Fibroblast of skin of left biceps (primary cell): ENCODE results near the gene RBM7.

Experiments used
- DNase-seq, 2 experiments: peaks; one replicate each; pipeline ENCODE4 v3.0.0-alpha.2; 2013; ENCODE audit warnings: low read depth in 2 of 2

Gene RBM7

GRCh38 chr11:114396916-114397315 is 3.5 kb upstream of the RBM7 start:
- DNase-seq: no peak

DNA sequence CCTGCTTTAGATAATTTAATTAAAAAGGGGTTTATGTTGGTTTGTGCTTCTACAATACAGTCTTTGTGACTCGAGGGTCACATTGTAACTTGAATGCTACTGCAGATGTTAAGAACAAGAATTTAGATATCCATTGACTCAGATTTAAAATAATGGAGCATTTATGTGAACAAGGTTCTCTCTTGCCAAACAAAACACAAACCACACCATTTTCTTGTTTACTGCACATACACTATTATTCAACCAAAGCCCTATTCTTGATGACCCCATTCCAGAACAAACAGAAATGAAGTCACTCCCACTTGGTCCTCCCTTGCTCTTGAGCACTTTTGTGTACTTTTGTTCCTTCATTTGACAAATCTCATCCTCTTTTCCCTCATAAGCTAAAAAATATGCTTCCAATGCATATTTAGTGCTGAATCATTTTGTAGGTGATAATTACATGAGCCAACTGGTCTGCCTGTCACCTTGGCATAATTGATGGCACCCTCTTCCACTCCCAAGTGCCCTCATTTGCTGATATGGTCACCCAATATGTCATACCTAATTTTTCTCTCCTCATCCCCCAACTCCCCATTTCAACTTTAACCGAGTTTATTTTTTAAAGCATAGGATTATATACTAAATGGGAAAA is 3.0 kb upstream of the RBM7 start:
- no peak for DNase-seq

DNA sequence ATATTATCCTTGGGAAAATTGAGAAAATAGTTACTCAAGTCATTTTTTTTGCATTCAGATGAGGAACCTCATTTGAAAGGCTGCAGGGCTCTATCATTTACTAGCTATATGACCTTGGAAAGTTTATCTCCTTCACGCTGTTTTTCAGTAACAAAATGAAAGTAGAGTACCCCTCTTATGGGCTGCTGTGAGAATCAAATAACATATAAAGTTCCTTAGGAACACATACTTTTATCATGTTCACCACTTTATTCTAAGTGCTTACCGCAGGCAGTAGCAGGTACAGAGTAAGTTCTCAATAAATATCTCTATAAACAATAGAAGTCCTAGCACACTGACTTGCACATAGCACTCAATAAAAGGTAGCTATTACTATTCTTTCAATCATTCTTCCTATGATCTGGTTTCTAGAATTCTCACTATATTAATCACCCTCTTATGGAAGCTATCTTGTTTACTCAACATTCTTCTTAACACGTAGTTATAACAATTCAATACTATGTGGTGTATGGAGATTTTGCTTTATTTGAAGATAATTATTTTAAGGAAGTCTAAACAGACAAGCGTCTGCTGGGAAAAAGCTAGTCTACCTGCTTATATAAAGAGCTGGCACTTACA is 2.1 kb upstream of the RBM7 start:
- no peak for DNase-seq

DNA sequence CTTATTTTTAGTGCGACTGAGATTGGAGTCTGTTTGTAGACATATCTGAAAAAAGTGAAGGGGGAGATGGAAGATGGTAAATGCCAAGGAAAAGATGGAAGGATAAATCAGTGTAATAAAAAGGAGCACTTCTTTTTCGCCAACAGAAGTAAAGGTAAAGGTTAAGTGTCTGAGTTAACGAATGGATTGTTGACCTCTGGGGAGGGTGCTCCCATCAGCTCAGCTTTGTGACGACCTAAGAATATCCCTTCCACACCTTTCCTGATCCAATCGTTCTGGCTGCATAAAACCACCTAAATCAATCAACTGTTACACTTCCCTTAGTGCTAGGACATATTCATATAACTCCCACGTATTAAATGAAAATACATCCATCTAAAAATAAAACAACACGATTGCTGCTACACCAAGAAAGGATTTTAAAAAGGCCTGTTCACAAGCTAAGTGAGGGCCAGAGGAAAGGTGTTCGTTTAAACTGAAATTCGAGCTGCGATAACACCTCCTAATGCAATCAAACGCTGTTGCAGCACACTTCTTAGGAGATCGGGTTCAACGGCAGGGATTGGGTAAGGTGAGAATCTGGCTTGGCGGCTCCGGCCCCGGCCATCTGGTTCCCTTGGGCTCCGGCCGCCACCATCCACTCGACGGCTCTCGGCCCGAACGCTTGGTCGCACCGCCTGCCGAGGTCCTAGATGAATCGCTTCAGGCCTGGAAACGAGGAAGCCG is 813 bp upstream of the RBM7 start:
- DNase-seq: peak in 1 of 2 experiments; percentile 21

GRCh38 chr11:114400915-114401223 is 403 bp downstream of the RBM7 start:
- DNase-seq: peak in 1 of 2 experiments; percentile 25

DNA sequence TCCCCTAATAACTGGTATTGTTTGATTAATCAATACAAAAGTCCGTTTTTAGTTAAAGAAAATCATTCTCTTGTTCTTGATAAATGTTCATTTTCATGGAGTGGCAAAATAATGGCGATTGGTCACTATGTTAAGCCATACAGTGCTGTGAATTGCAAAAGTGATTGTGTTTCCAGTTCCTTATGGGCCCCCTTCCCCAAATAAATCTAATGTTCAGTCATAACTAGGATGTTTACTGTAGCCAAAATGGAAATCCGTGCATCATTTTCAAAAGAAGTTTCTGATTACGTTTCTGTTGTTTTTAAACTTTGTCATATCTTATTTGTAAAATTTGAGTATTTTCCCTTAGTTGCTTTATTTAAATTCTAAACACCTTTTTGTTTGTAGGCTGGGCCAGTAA is 845 bp downstream of the RBM7 start:
- no peak for DNase-seq

- DNase-seq: no peak
These were observed 12.5 kb downstream of the RBM7 start for GRCh38 chr11:114412946-114413345.

GRCh38 chr11:114413958-114414357 is 13.5 kb downstream of the RBM7 start:
- DNase-seq: no peak

- peak in 1 of 2 experiments; percentile 21 for DNase-seq
These were observed 16.0 kb downstream of the RBM7 start for GRCh38 chr11:114416441-114416961.

GRCh38 chr11:114426280-114426679 is 25.8 kb downstream of the RBM7 start:
- DNase-seq: no peak

DNA sequence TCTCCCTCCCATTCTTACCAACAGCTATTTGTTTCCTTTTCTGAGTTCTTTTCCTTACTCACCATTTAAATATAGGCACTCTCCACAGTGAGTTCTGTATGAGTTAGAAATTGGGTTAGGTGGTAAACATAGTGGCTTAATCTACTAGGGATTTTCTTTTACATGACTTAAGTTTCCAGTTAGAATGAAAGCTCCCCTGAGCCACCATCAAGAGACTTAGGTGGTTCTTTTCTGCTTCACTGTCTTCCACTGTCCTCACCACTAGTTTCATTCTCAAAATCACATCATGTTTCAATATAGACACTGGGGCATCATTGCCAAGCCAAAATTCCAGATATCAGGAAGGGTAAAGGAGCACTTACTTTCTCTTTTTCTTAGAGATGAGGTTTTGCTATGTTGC is 29.8 kb downstream of the RBM7 start:
- DNase-seq: no peak

DNA sequence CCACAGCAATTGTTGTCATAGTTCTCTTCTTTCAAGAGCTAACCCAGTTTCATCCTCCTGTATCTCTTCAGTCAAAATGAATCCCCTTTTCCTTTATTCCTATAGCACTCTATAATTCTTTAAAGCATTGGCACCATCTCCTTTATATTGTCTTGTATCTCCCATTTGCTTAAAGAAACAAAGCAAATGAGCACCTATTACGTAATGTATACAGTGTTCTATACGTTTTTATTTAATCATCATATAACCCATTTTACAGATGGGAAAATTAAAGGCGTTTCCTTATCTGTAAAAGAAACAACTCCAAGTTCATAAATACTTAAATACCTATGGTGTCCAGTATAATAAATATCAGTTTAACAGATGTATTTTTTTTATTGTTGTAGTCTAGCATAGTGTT is 32.4 kb downstream of the RBM7 start:
- no peak for DNase-seq

DNA sequence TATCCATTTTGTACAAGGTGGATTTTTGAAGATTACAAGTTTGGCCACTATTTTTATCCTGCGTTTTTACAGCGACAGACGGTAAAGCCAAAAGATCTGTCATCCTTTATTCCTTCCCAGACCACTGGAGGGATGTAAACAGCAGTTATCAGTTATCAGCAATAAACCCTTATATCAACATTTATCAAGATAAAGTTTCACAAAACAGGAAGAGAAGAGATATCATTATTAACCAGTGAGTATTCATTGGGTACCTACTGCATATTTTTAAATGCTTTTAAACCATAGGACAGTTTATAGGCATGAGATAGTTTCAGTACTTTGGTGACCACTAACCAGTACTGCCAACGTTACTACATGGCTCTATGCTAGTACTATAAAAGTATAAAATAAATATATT is 32.9 kb downstream of the RBM7 start:
- no peak for DNase-seq

- DNase-seq: no peak
These were observed 37.8 kb downstream of the RBM7 start for GRCh38 chr11:114438303-114438702.

GRCh38 chr11:114439229-114440120 is 39.0 kb downstream of the RBM7 start, which contains the start of gene REXO2:
Gene REXO2, plus strand, starts transcription at chr11:114439467. Its CDS starts 62 bp downstream, at chr11:114439529.
- DNase-seq: peak; percentile 83 to 86

GRCh38 chr11:114440121-114440860 is 39.8 kb downstream of the RBM7 start:
- DNase-seq: no peak

- no peak for DNase-seq
These were observed 40.7 kb downstream of the RBM7 start for GRCh38 chr11:114440971-114441763.

GRCh38 chr11:114441921-114442320 is 41.5 kb downstream of the RBM7 start:
- DNase-seq: no peak

DNA sequence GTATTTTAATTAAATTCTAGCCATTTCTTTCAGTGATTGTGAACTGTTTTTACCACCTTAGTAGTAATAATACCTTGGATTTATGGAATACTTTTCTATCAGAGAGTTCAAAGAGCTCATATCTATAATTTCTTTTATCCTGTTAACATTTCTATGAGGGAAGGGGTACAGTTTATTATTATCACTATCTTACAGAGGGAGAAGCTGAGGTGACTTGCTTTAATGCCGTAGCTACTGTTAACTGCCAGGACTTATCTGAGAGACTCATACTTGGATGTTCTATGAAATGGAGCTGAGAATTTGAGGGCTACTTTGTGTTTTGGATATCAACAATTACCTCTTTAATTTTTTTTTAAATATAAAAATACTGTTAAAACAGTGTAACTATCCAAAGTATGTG is 42.1 kb downstream of the RBM7 start:
- no peak for DNase-seq

- no peak for DNase-seq
These were observed 47.0 kb downstream of the RBM7 start for GRCh38 chr11:114447444-114447843.
